ENCODE data around the gene PAM. TPM values are rescaled to one million over a fixed set of nuclear protein-coding genes. Genes with fewer than 3 reads are reported as not detected.
"Not testable (repeated sequence)": the region's sequence is repeated elsewhere in the genome, so short reads cannot be mapped to it uniquely, and the experiment has no call there.

The PAM gene
- total RNA-seq, 4 donors from 2014 or later, result 41.5 to 92.8 (median 48.2) TPM

DNA sequence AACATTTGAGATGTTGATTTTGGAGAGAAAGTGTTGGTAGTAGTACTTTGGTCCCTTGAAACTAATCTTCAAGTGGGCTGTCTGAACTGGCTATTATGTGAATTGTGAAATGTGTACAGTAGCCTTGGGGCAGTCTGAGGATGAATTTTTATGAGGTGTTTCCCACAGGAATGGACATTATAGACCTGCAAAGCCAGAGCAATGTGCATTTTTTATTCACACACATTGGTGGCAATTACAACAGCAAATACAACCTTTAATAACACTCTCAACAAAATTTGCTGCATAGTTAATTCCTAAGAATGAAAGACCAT, 147.0 kb downstream of the PAM start:
- Histone ChIP-seq H3K4me3 (no peak overlapping the region), H3K4me1 (no peaks in the 10 kb centered on the region), H3K36me3 (no peaks in the 10 kb centered on the region), H3K27ac (no peak overlapping the region), H3K9me3 (no peaks in the 10 kb centered on the region), H3K27me3 (no peaks in the 10 kb centered on the region)
- TF ChIP-seq, protein P1, sequence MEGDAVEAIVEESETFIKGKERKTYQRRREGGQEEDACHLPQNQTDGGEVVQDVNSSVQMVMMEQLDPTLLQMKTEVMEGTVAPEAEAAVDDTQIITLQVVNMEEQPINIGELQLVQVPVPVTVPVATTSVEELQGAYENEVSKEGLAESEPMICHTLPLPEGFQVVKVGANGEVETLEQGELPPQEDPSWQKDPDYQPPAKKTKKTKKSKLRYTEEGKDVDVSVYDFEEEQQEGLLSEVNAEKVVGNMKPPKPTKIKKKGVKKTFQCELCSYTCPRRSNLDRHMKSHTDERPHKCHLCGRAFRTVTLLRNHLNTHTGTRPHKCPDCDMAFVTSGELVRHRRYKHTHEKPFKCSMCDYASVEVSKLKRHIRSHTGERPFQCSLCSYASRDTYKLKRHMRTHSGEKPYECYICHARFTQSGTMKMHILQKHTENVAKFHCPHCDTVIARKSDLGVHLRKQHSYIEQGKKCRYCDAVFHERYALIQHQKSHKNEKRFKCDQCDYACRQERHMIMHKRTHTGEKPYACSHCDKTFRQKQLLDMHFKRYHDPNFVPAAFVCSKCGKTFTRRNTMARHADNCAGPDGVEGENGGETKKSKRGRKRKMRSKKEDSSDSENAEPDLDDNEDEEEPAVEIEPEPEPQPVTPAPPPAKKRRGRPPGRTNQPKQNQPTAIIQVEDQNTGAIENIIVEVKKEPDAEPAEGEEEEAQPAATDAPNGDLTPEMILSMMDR (IDR thresholded peaks at IDR 0.05), result no peak
- TF ChIP-seq POLR2AphosphoS5 (IDR thresholded peaks at IDR 0.05) (no peak), POLR2A (IDR thresholded peaks at IDR 0.05) (no peak), EP300 (IDR thresholded peaks at IDR 0.05) (no peak)
- no peak for DNase-seq (ENCODE audit: low spot score in 2 of 2)

DNA sequence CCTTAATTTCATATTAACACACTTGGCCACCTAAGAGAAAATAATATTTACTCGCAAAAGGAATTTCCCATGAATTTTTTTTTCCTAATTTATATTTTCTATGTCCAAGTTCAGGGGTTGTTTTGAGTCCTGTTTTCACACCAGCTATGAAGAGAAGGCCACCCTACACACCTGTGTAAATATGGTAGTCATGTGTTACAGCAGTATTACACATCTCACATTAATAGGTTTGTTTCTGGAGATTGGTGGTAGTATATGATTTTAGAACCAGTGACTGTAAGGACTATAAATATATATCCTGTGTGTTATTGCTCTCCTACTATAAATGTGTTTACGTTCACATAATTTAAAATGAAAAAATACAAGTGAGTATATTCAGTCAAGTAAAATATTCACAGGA, 147.5 kb downstream of the PAM start:
- 91% methylated on average over 2 of the region's 2 CpGs for WGBS
- Histone ChIP-seq H3K4me3 (no peak overlapping the region), H3K9me3 (no peaks in the 10 kb centered on the region), H3K4me1 (no peaks in the 10 kb centered on the region), H3K27me3 (no peaks in the 10 kb centered on the region), H3K27ac (no peak overlapping the region), H3K36me3 (no peaks in the 10 kb centered on the region)
- TF ChIP-seq EP300 (IDR thresholded peaks at IDR 0.05) (no peak), POLR2A (IDR thresholded peaks at IDR 0.05) (no peak), POLR2AphosphoS5 (IDR thresholded peaks at IDR 0.05) (no peak)
- TF ChIP-seq, protein P1 (IDR thresholded peaks at IDR 0.05), result no peak
- DNase-seq (ENCODE audit: low spot score in 2 of 2), result no peak

DNA sequence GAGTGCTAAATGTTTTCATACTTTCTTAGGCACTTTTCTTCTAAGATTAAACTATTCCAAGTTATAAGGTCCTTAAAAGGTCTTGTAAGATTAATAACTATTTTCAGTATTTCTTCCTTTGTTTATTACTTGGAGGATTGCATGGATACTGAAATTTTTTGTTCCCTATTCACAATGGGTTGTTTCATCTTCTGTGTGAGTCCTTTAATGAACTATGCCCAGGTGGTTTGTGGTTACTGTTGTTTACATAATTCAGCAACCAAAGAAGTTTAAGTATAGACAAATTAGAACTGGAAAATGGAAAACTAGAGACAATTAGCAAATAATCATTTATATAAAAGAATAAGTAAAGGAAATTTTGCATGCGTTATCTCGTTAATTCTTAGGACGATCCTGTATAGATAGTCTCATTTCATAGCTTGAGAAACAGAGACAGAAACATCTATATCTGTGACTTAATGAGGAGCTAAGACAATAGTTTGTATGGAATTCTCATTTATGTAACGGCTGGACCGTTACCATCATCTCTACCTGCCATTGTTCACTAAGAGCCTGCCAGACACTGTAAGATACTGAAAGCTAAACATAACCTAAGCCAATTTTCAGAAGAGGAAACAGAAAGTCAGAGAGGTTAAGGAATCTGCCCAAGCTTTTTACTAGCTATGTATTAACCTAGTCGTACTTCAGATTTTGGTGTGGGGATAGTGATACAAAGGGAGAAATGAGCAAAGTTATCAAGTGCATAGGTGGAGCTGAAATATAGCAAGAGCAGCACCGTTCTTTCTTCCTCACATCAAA, 148.2 kb downstream of the PAM start:
- Histone ChIP-seq H3K27me3 (no peaks in the 10 kb centered on the region), H3K4me1 (no peaks in the 10 kb centered on the region), H3K36me3 (no peaks in the 10 kb centered on the region), H3K9me3 (no peaks in the 10 kb centered on the region), H3K27ac (no peak overlapping the region), H3K4me3 (no peak overlapping the region)
- TF ChIP-seq, protein P1 (IDR thresholded peaks at IDR 0.05), result no peak
- TF ChIP-seq POLR2A (IDR thresholded peaks at IDR 0.05) (no peak), POLR2AphosphoS5 (IDR thresholded peaks at IDR 0.05) (no peak), EP300 (IDR thresholded peaks at IDR 0.05) (no peak)
- 80% methylated on average over 7 of the region's 7 CpGs for WGBS
- no peak for DNase-seq (ENCODE audit: low spot score in 2 of 2)

DNA sequence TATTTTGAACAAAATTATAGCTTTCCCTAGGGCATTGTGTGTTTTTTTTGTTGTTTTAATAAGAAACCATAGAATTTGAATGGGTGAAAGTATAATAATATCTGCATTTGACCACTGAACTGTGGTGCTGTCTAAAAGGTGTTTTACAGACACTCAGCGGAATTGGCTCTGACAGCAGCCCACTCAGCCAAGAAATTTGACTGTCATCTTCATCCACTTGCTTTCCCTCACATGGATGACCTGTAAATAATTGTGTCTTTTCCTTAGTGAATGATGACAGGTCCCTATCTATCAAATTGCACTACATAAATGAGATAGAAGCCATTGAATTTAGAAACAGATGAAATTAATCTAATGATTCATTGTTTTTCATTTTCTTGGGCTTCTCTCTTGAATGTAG, 150.0 kb downstream of the PAM start:
- no peak overlapping the region for H3K4me3 ChIP-seq
- DNase-seq (ENCODE audit: low spot score in 2 of 2), result no peak
- no peaks in the 10 kb centered on the region for H3K4me1 ChIP-seq
- H3K9me3 ChIP-seq, result no peaks in the 10 kb centered on the region
- no peak for TF ChIP-seq POLR2A (IDR thresholded peaks at IDR 0.05)
- no peak for TF ChIP-seq POLR2AphosphoS5 (IDR thresholded peaks at IDR 0.05)
- TF ChIP-seq EP300 (IDR thresholded peaks at IDR 0.05), result no peak
- TF ChIP-seq, protein P1 (IDR thresholded peaks at IDR 0.05), result no peak
- H3K36me3 ChIP-seq, result no peaks in the 10 kb centered on the region
- no peaks in the 10 kb centered on the region for H3K27me3 ChIP-seq
- 89% methylated on average over 1 of the region's 1 CpG for WGBS
- no peak overlapping the region for H3K27ac ChIP-seq

DNA sequence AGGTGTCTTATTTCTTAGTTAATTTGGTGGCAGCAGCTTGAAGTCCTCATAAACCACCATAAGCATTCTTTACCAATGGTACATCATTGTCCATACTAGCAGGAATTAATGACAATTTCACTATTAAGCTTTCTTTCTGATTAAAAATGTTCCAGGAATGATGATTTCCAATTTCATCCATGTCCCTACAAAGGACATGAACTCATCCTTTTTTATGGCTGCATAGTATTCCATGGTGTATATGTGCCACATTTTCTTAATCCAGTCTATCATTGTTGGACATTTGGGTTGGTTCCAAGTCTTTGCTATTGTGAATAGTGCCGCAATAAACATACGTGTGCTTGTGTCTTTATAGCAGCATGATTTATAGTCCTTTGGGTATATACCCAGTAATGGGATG, 152.0 kb downstream of the PAM start:
- H3K4me3 ChIP-seq; H3K4me1 ChIP-seq; H3K27me3 ChIP-seq; H3K27ac ChIP-seq; DNase-seq (ENCODE audit: low spot score in 2 of 2); H3K9me3 ChIP-seq; H3K36me3 ChIP-seq: not testable (repeated sequence)
- 83% methylated on average over 2 of the region's 2 CpGs for WGBS
